K562 (cell line): Measurements from ENCODE around the gene SMARCD2. TPM values are rescaled to one million over a fixed set of nuclear protein-coding genes. Genes with fewer than 3 reads are reported as not detected.

Experiments
- ATAC-seq: fragments of 200-7000 bp; cut with Tn5 transposase; 3 replicates; pipeline ENCODE4 v1.9.1; 2020; ENCODE audit warnings: moderate library complexity
- BruUV-seq: library from RNA; stranded (reverse); fragments of 400-500 nt; replicated peaks from 2 replicates; lab custom pipeline; 2021; lab: Mats Ljungman, UMichigan
- CTCF ChIA-PET: fragments of 300-600 bp; formaldehyde crosslinking; extraction: SDS; loops from one replicate; lab custom pipeline; 2021; ENCODE audit warnings: low intra/inter-chr PET ratio; lab: Yijun Ruan, JAX
- POLR2A ChIA-PET: fragments of 300-600, 350-650 bp; sonication (Branson Sonifier 250); formaldehyde crosslinking; extraction: SDS; loops from one replicate; lab custom pipeline; 2021; ENCODE audit warnings: antibody characterized with exemption, inconsistent platforms; lab: Yijun Ruan, JAX
- DNase-seq, 4 experiments: peaks; one replicate each; pipeline versions ENCODE4 v3.0.0 to v3.0.0-alpha.2; 2011 to 2018; ENCODE audit warnings: low spot score in 3 of 4, mixed read lengths in 3 of 4; ENCODE audit errors: extremely low read depth in 1 of 4
- FAIRE-seq: peaks from 2 replicates; lab custom pipeline; 2011; peaks lifted over from hg19 to GRCh38; lab: Jason Lieb, UNC
- H2AFZ ChIP-seq: 2 replicates; pipeline ENCODE4 v1.6.0; 2011; ENCODE audit warnings: low read depth, low read length, control low read depth, inconsistent platforms
- H3K27ac ChIP-seq: fragments of 200-600 bp; 3 replicates; pipeline ENCODE4 v1.8.0; 2011; ENCODE audit warnings: low read depth, mild to moderate bottlenecking, control low read depth, inconsistent platforms, low read length, moderate library complexity, mixed read lengths; ENCODE audit errors: extremely low read depth
- H3K27me3 ChIP-seq, 2 experiments: fragments of 300-600 bp in 1 of 2; 2 replicates in 1 of 2; 3 replicates in 1 of 2; pipeline versions ENCODE4 v1.6.0 to v1.8.0; 2011; ENCODE audit warnings: inconsistent platforms in 2 of 2, low read length in 2 of 2, mild to moderate bottlenecking in 1 of 2, mixed read lengths in 1 of 2, moderate library complexity in 1 of 2; ENCODE audit not compliant: control insufficient read depth in 2 of 2, insufficient read depth in 2 of 2
- H3K36me3 ChIP-seq: fragments of 300-600 bp; 3 replicates; pipeline ENCODE4 v1.8.0; 2011; ENCODE audit warnings: mild to moderate bottlenecking, low read length, inconsistent platforms; ENCODE audit not compliant: control insufficient read depth, insufficient read depth
- H3K4me1 ChIP-seq, 2 experiments: fragments of 200-600 bp in 1 of 2; replicated peaks in 1 of 2; 2 replicates in 1 of 2; 3 replicates in 1 of 2; pipeline versions ENCODE4 v1.5.1 to v1.8.0; 2011; ENCODE audit warnings: inconsistent platforms in 2 of 2, low read length in 2 of 2, mild to moderate bottlenecking in 1 of 2, mixed read lengths in 1 of 2, moderate library complexity in 1 of 2; ENCODE audit not compliant: control insufficient read depth in 2 of 2, insufficient read depth in 2 of 2
- H3K4me2 ChIP-seq: 2 replicates; pipeline ENCODE4 v1.6.1; 2011; ENCODE audit warnings: low read length, control low read depth, inconsistent platforms, mixed read lengths; ENCODE audit not compliant: insufficient read depth
- H3K4me3 ChIP-seq: fragments of 200-600 bp; sonication (generic), shearing (Covaris generic); 2 replicates; pipeline ENCODE4 v1.5.1; 2016; ENCODE audit warnings: control low read depth, inconsistent platforms
- H3K79me2 ChIP-seq: fragments of 200-600 bp; 3 replicates; pipeline ENCODE4 v1.8.0; 2011; ENCODE audit warnings: low read length, inconsistent platforms; ENCODE audit not compliant: control insufficient read depth, insufficient read depth
- H3K9ac ChIP-seq, 2 experiments: 2 replicates each; pipeline versions ENCODE4 v1.6.0 to v1.6.1; 2011; ENCODE audit warnings: low read depth in 2 of 2, low read length in 2 of 2, control low read depth in 1 of 2, inconsistent platforms in 1 of 2, mild to moderate bottlenecking in 1 of 2, mixed read lengths in 1 of 2; ENCODE audit not compliant: insufficient read depth in 1 of 2
- H3K9me1 ChIP-seq: one replicate; pipeline ENCODE4 v1.6.0; 2011; ENCODE audit warnings: inconsistent platforms, mild to moderate bottlenecking, low read length, moderate library complexity; ENCODE audit not compliant: control insufficient read depth, insufficient read depth
- H3K9me3 ChIP-seq: replicated peaks from 2 replicates; pipeline ENCODE4 v1.5.1; 2011; ENCODE audit warnings: low read depth, low read length, inconsistent platforms; ENCODE audit not compliant: control insufficient read depth, insufficient read depth
- H4K20me1 ChIP-seq: replicated peaks from 2 replicates; pipeline ENCODE4 v1.6.1; 2011; ENCODE audit warnings: low read length, inconsistent platforms, mixed read lengths; ENCODE audit not compliant: control insufficient read depth, insufficient read depth
- BHLHE40 ChIP-seq: IDR thresholded peaks from 2 replicates; pipeline ENCODE4 v1.6.1; 2011; ENCODE audit warnings: low read length, improper control_type of control experiment
- CC2D1A ChIP-seq: fragments of 450-650 bp; IDR thresholded peaks from 2 replicates; pipeline ENCODE4 v1.6.1; 2017; ENCODE audit warnings: mild to moderate bottlenecking
- COPS2 ChIP-seq: fragments of 450-650 bp; conservative IDR thresholded peaks from 2 replicates; pipeline ENCODE4 v1.6.1; 2016; ENCODE audit warnings: mild to moderate bottlenecking, moderate library complexity
- NUFIP1 ChIP-seq: fragments of 450-650 bp; IDR thresholded peaks from 2 replicates; pipeline ENCODE4 v1.6.1; 2018; ENCODE audit not compliant: partially characterized antibody
- PML ChIP-seq: IDR thresholded peaks from 2 replicates; pipeline ENCODE4 v1.6.1; 2012; ENCODE audit warnings: low read length, inconsistent platforms
- ZBTB49 ChIP-seq: sonication (generic); formaldehyde crosslinking; IDR thresholded peaks from 2 replicates; pipeline ENCODE4 v1.8.0; 2022; ENCODE audit warnings: missing genetic modification reagents, mild to moderate bottlenecking, borderline replicate concordance
- ZBTB7A ChIP-seq: IDR thresholded peaks from 2 replicates; pipeline ENCODE4 v1.6.1; 2011; ENCODE audit warnings: low read depth, mild to moderate bottlenecking, low read length, moderate library complexity, borderline replicate concordance; ENCODE audit not compliant: control insufficient read depth
- ZFPM2 ChIP-seq: fragments of 250-450 bp; sonication (Bioruptor Pico); IDR thresholded peaks from 2 replicates; pipeline ENCODE4 v1.5.1; 2022; ENCODE audit warnings: mild to moderate bottlenecking
- WGBS: fragments of 100-300 bp; shearing (Covaris generic); methylation state at CpG from one replicate; pipeline ENCODE4 v1.1.6; 2016; ENCODE audit warnings: low coverage, mixed read lengths; ENCODE audit not compliant: insufficient coverage; ENCODE audit errors: missing lambda C conversion rate; 5-methylcytosine and 5-hydroxymethylcytosine counted together
- in situ Hi-C: fragments of 300-500 bp; cut with MboI; formaldehyde crosslinking; loops from 4 replicates; pipeline ENCODE4 v1.15.0; 2018; ENCODE audit warnings: inconsistent platforms, mixed read lengths
- intact Hi-C: fragments of 100-400 bp; cut with micrococcal nuclease; formaldehyde crosslinking; loops from 2 replicates; pipeline ENCODE4 v1.14.2; 2022
- polyA plus RNA-seq, 8 experiments: library from polyadenylated mRNA; depleted of rRNA in 4 of 8; stranded (reverse) in 5 of 8; unstranded in 3 of 8; fragments of >200 nt; fragmentation: Nextera tagmentation in 2 of 8; fragmentation: Illumina TruSeq in 1 of 8; extraction: Ambion mirVana in 2 of 8; extraction: Trizol in 1 of 8; gene quantifications; 2 replicates each; pipeline versions ENCODE4 v1.2.1 to v1.2.3, GENCODE V29; 2011 to 2014; ENCODE audit warnings: inconsistent platforms in 1 of 8, missing spikeins in 1 of 8
- total RNA-seq, 7 experiments: library from RNA; depleted of rRNA in 6 of 7; stranded (reverse); fragments of >200 nt in 6 of 7; fragmentation: Illumina TruSeq in 2 of 7; extraction: Trizol in 2 of 7; gene quantifications; 2 replicates each; pipeline versions ENCODE4 v1.2.1 to v1.2.3, GENCODE V29; 2011 to 2021; ENCODE audit warnings: low replicate concordance in 1 of 7
- TF ChIP-seq, protein P1 (sequence below): fragments of 250-450 bp; sonication (Bioruptor Pico); IDR thresholded peaks from 2 replicates; pipeline ENCODE4 v1.4.0; 2020; ENCODE audit warnings: mild to moderate bottlenecking, moderate library complexity, borderline replicate concordance
- TF ChIP-seq, protein P2 (sequence below): sonication (generic); formaldehyde crosslinking; IDR thresholded peaks from 2 replicates; pipeline ENCODE4 v1.8.1; 2022; ENCODE audit warnings: missing genetic modification reagents

The SMARCD2 gene
- total and polyA plus RNA-seq, 9 of the 15 experiments (the other 6 are each of a cell fraction or from before 2014, with no cell fraction given): 1.7 to 114 (median 90.3) TPM

GRCh38 chr17:63826468-63827001 is 15.9 kb downstream of the SMARCD2 start:
- no peaks in the 10 kb centered on the region for H4K20me1 ChIP-seq
- peaks cover 0 to 16% of the 10 kb centered on the region in 2 experiments; a peak in 3 of 5 replicates for H3K4me1 ChIP-seq
- peaks cover 51% of the 10 kb centered on the region for H3K79me2 ChIP-seq
- under 1% methylated on average over 31 of the region's 31 CpGs for WGBS
- no peaks in the 10 kb centered on the region for H3K27me3 ChIP-seq
- TSS peak; percentile 73 for BruUV-seq
- DNase-seq (peak in 1 of 4 experiments; percentile 32), FAIRE-seq (no peak), ATAC-seq (0 out of 3 replicates have a peak, but pooled peaks have one; percentile 2)
- H3K9me3 ChIP-seq: no peaks in the 10 kb centered on the region
- H3K9ac ChIP-seq: peak overlapping the region; percentile 97 to 100
- in situ Hi-C loops: loop anchor here (25.0 kb wide), 1 partner anchor 389 kb away; the partner anchor contains the start of gene CYB561
- peak overlapping the region; percentile 92 for H3K4me3 ChIP-seq
- ChIA-PET CTCF (no interaction called here), POLR2A (interaction anchor here (0.7 to 2.0 kb wide), 17 partner anchors 8 to 92 kb away, joined by 3 to 10 read pairs (median 4); partner anchors contain the start of genes CCDC47, DDX42 and SMARCD2)
- peak overlapping the region; percentile 100 for H3K27ac ChIP-seq
- H3K9me1 ChIP-seq: no peaks in the 10 kb centered on the region
- H3K4me2 ChIP-seq: peak overlapping the region; percentile 99
- intact Hi-C loops: loop anchor here (1.0 kb wide), 1 partner anchor 17 kb away; no protein-coding TSS in a partner anchor
- peak overlapping the region; percentile 100 for H2AFZ ChIP-seq
- H3K36me3 ChIP-seq: peaks cover 80% of the 10 kb centered on the region
- TF ChIP-seq BHLHE40 (no peak), ZBTB49 (no peak), CC2D1A (no peak), ZFPM2 (CRISPR knock-in tag) (no peak), PML (no peak), ZBTB7A (0 out of 2 replicates have a peak, but pooled peaks have one; percentile 21), NUFIP1 (no peak), COPS2 (no peak)
- TF ChIP-seq, protein P1, sequence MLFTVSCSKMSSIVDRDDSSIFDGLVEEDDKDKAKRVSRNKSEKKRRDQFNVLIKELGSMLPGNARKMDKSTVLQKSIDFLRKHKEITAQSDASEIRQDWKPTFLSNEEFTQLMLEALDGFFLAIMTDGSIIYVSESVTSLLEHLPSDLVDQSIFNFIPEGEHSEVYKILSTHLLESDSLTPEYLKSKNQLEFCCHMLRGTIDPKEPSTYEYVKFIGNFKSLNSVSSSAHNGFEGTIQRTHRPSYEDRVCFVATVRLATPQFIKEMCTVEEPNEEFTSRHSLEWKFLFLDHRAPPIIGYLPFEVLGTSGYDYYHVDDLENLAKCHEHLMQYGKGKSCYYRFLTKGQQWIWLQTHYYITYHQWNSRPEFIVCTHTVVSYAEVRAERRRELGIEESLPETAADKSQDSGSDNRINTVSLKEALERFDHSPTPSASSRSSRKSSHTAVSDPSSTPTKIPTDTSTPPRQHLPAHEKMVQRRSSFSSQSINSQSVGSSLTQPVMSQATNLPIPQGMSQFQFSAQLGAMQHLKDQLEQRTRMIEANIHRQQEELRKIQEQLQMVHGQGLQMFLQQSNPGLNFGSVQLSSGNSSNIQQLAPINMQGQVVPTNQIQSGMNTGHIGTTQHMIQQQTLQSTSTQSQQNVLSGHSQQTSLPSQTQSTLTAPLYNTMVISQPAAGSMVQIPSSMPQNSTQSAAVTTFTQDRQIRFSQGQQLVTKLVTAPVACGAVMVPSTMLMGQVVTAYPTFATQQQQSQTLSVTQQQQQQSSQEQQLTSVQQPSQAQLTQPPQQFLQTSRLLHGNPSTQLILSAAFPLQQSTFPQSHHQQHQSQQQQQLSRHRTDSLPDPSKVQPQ: no peak
- TF ChIP-seq, protein P2, sequence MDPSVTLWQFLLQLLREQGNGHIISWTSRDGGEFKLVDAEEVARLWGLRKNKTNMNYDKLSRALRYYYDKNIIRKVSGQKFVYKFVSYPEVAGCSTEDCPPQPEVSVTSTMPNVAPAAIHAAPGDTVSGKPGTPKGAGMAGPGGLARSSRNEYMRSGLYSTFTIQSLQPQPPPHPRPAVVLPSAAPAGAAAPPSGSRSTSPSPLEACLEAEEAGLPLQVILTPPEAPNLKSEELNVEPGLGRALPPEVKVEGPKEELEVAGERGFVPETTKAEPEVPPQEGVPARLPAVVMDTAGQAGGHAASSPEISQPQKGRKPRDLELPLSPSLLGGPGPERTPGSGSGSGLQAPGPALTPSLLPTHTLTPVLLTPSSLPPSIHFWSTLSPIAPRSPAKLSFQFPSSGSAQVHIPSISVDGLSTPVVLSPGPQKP (CRISPR knock-in tag): no peak
